OCI-LY1 (cell line): Measurements from ENCODE around the gene STRADA.

Experiments used
- EZH2 ChIP-seq: fragments of 200-600 bp; sonication (generic), shearing (Covaris generic); IDR thresholded peaks from 2 replicates; pipeline ENCODE4 v1.8.0; 2017; ENCODE audit warnings: borderline replicate concordance, mixed run types, mild to moderate bottlenecking, antibody characterized with exemption, low read length, moderate library complexity, mixed read lengths
- TF ChIP-seq, protein P1 (sequence below): fragments of 200-600 bp; sonication (generic), shearing (Covaris generic); IDR thresholded peaks from 2 replicates; pipeline ENCODE4 v1.5.1; 2017; ENCODE audit warnings: mild to moderate bottlenecking, antibody characterized with exemption, low read length, moderate library complexity, mixed read lengths

DNA sequence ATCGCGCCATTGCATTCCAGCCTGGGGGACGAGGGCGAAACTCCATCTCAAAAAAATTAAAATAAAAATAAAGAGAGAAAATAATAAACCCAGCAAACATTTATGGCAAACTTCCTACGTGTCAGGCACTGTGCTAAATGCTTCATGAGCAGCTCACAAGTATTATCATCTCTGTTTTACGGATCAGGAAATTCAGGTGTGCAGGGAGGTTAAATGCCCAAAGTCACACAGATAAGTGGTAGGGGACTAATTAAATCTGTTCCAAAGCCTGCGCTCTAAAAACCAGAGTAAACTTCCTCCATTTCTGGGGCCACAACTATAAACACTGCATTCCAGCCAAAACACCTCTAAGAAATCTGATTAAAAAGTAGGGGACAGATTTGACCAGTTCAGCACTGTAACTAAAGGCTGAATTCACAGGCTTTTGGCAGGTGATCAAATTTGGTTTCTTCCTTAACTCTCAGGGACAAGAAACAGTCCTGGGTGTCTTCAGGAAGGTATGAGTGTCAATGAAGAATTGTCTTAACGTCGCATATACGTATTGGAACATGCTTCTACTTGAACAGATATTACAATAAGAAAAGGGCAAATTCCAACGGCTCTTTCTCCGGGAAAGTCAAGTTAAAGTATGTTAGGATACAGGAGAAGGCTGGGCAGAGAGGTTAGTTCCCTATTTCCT is 996 bp downstream of the STRADA start:
- TF ChIP-seq, protein P1, sequence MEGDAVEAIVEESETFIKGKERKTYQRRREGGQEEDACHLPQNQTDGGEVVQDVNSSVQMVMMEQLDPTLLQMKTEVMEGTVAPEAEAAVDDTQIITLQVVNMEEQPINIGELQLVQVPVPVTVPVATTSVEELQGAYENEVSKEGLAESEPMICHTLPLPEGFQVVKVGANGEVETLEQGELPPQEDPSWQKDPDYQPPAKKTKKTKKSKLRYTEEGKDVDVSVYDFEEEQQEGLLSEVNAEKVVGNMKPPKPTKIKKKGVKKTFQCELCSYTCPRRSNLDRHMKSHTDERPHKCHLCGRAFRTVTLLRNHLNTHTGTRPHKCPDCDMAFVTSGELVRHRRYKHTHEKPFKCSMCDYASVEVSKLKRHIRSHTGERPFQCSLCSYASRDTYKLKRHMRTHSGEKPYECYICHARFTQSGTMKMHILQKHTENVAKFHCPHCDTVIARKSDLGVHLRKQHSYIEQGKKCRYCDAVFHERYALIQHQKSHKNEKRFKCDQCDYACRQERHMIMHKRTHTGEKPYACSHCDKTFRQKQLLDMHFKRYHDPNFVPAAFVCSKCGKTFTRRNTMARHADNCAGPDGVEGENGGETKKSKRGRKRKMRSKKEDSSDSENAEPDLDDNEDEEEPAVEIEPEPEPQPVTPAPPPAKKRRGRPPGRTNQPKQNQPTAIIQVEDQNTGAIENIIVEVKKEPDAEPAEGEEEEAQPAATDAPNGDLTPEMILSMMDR, result no peak
- TF ChIP-seq EZH2, result no peak
